Right atrium auricular region (tissue), 2 donors: ENCODE data around the gene DPM1. TPM values are rescaled to one million over a fixed set of nuclear protein-coding genes. Genes with fewer than 3 reads are reported as not detected.

ENCODE experiments used
- DNase-seq: peaks from one replicate; pipeline ENCODE4 v3.0.0-alpha.2; 2019; ENCODE audit warnings: low spot score
- H3K27ac ChIP-seq, 2 donors: fragments of 200-600 bp; sonication (generic); 1 replicate in 1 of 2; 2 replicates in 1 of 2; pipeline ENCODE4 v1.5.1; 2016 to 2019
- H3K27me3 ChIP-seq, 2 donors: fragments of 200-600 bp; sonication (generic); one replicate each; pipeline versions ENCODE4 v1.5.1 to v1.6.0; 2017 to 2019
- H3K36me3 ChIP-seq: fragments of 200-600 bp; sonication (generic); one replicate; pipeline ENCODE4 v1.5.1; 2016
- H3K4me1 ChIP-seq, 2 donors: fragments of 200-600 bp; sonication (generic); one replicate each; pipeline versions ENCODE4 v1.5.1 to v1.6.0; 2017 to 2019
- H3K4me3 ChIP-seq, 2 donors: fragments of 200-600 bp; sonication (generic); 1 replicate in 1 of 2; 2 replicates in 1 of 2; pipeline ENCODE4 v1.5.1; 2017 to 2019; ENCODE audit warnings: mild to moderate bottlenecking in 1 of 2, moderate library complexity in 1 of 2
- H3K9me3 ChIP-seq, 2 donors: fragments of 200-600 bp; sonication (generic); one replicate each; pipeline ENCODE4 v1.5.1; 2019
- CTCF ChIP-seq, 2 donors: fragments of 200-600 bp; sonication (generic); IDR thresholded peaks; one replicate each; pipeline ENCODE4 v1.5.1; 2019; ENCODE audit warnings: antibody characterized with exemption in 2 of 2
- total RNA-seq, 2 donors: library from RNA; depleted of rRNA; stranded (reverse); fragments of >200 nt; gene quantifications; one replicate each; pipeline ENCODE4 v1.1.0, GENCODE V29; 2016

Gene DPM1
- 10 to 100 TPM; 35.0 to 78.1 TPM for total RNA-seq

GRCh38 chr20:50957798-50958614, at the start of gene DPM1:
DPM1 (minus strand) TSS chr20:50958532; CDS start chr20:50958523, 9 bp downstream.
- Histone ChIP-seq H3K36me3 (peaks cover 16% of the 10 kb centered on the region), H3K27ac (peak within 1 kb of the TSS; percentile 89 to 91), H3K27me3 (no peaks in the 10 kb centered on the region), H3K4me1 (peaks cover 0 to 46% of the 10 kb centered on the region in 2 donors), H3K9me3 (no peaks in the 10 kb centered on the region), H3K4me3 (peak within 1 kb of the TSS; percentile 96 to 99)
- TF ChIP-seq CTCF (IDR thresholded peaks at IDR 0.05) = peak in 1 of 2 donors; percentile 8
- DNase-seq = peak; percentile 90

- Histone ChIP-seq H3K4me3 (no peak overlapping the region), H3K4me1 (no peaks in the 10 kb centered on the region), H3K9me3 (no peaks in the 10 kb centered on the region), H3K27me3 (no peaks in the 10 kb centered on the region), H3K27ac (no peak overlapping the region), H3K36me3 (no peaks in the 10 kb centered on the region)
- TF ChIP-seq CTCF (IDR thresholded peaks at IDR 0.05) = no peak
- no peak for DNase-seq
Measured at GRCh38 chr20:51005214-51005613, 46.9 kb upstream of the DPM1 start.

GRCh38 chr20:51004781-51005180, 46.4 kb upstream of the DPM1 start:
- DNase-seq = no peak
- Histone ChIP-seq H3K4me1 (no peaks in the 10 kb centered on the region), H3K4me3 (no peak overlapping the region), H3K27ac (no peak overlapping the region), H3K9me3 (no peaks in the 10 kb centered on the region), H3K27me3 (no peaks in the 10 kb centered on the region), H3K36me3 (no peaks in the 10 kb centered on the region)
- TF ChIP-seq CTCF (IDR thresholded peaks at IDR 0.05) = no peak

- Histone ChIP-seq H3K4me3 (no peak overlapping the region), H3K36me3 (no peaks in the 10 kb centered on the region), H3K27me3 (no peaks in the 10 kb centered on the region), H3K27ac (no peak overlapping the region), H3K9me3 (no peaks in the 10 kb centered on the region), H3K4me1 (no peaks in the 10 kb centered on the region)
- no peak for TF ChIP-seq CTCF (IDR thresholded peaks at IDR 0.05)
- no peak for DNase-seq
Measured at GRCh38 chr20:51004305-51004727, 46.0 kb upstream of the DPM1 start.

- H3K36me3 ChIP-seq = no peaks in the 10 kb centered on the region
- no peak overlapping the region for H3K4me3 ChIP-seq
- no peak for TF ChIP-seq CTCF (IDR thresholded peaks at IDR 0.05)
- no peaks in the 10 kb centered on the region for H3K27me3 ChIP-seq
- no peak for DNase-seq
- H3K27ac ChIP-seq = no peak overlapping the region
- no peaks in the 10 kb centered on the region for H3K9me3 ChIP-seq
- H3K4me1 ChIP-seq = no peaks in the 10 kb centered on the region
Measured at GRCh38 chr20:51003753-51004152, 45.4 kb upstream of the DPM1 start.
